HCT116 (cell line): ENCODE measurements around the gene SLC22A7. TPM values are rescaled to one million over a fixed set of nuclear protein-coding genes. Genes with fewer than 3 reads are reported as not detected.

Experiments used
- ATAC-seq: fragments of 200-7000 bp; cut with Tn5 transposase; 2 replicates; pipeline ENCODE4 v1.9.1; 2020; ENCODE audit warnings: mild to moderate bottlenecking, moderate library complexity
- BruUV-seq: library from RNA; stranded (reverse); fragments of 400-500 nt; replicated peaks from 2 replicates; lab custom pipeline; 2021; lab: Mats Ljungman, UMichigan
- CTCF ChIA-PET: fragments of 300-600 bp; sonication (Branson Sonifier 250); formaldehyde crosslinking; loops from one replicate; lab custom pipeline; 2021; ENCODE audit warnings: antibody characterized with exemption; lab: Charles Lee
- POLR2A ChIA-PET: fragments of 300-600, 350-600 bp; sonication (Branson Sonifier 250); formaldehyde crosslinking; loops from one replicate; lab custom pipeline; 2021; ENCODE audit warnings: antibody characterized with exemption; lab: Charles Lee
- RAD21 ChIA-PET, 2 experiments: fragments of 300-600 bp; sonication (Branson Sonifier 250); formaldehyde crosslinking; loops; one replicate each; lab custom pipeline; 2023; ENCODE audit warnings: low total read pairs in 2 of 2; ENCODE audit not compliant: uncharacterized antibody in 2 of 2, unreplicated experiment in 2 of 2, low non-redundant PET in 1 of 2; lab: Charles Lee
- DNase-seq: peaks from one replicate; pipeline ENCODE4 v3.0.0-alpha.2; 2010; ENCODE audit warnings: low read depth, low spot score
- H2AFZ ChIP-seq: fragments of 200-600 bp; shearing (Covaris generic), sonication (generic); 2 replicates; pipeline ENCODE4 v1.6.1; 2017; ENCODE audit warnings: low read depth, mixed run types, mixed read lengths, antibody characterized with exemption, low read length; ENCODE audit not compliant: poor library complexity, severe bottlenecking
- H3K27ac ChIP-seq: 2 replicates; pipeline ENCODE4 v1.5.1; 2012; ENCODE audit warnings: low read depth, low read length
- H3K27me3 ChIP-seq: fragments of 200-600 bp; sonication (generic); 2 replicates; pipeline ENCODE4 v1.6.1; 2016; ENCODE audit warnings: mixed run types, low read length, mixed read lengths; ENCODE audit not compliant: insufficient read depth
- H3K36me3 ChIP-seq, 2 experiments: fragments of 200-500 bp in 1 of 2; fragments of 200-600 bp in 1 of 2; sonication (Bioruptor generic) in 1 of 2; sonication (generic) in 1 of 2; 2 replicates each; pipeline versions ENCODE4 v1.5.1 to v1.6.1; 2014 to 2016; ENCODE audit warnings: low read length in 2 of 2, inconsistent platforms in 1 of 2, mixed read lengths in 1 of 2, mixed run types in 1 of 2; ENCODE audit not compliant: insufficient read depth in 2 of 2, control insufficient read depth in 1 of 2
- H3K4me1 ChIP-seq, 2 experiments: fragments of 200-600 bp in 1 of 2; sonication (generic) in 1 of 2; 2 replicates each; pipeline versions ENCODE4 v1.5.1 to v1.6.1; 2012 to 2017; ENCODE audit warnings: low read length in 2 of 2, inconsistent platforms in 1 of 2, mild to moderate bottlenecking in 1 of 2, mixed read lengths in 1 of 2, mixed run types in 1 of 2, moderate library complexity in 1 of 2; ENCODE audit not compliant: insufficient read depth in 2 of 2, control insufficient read depth in 1 of 2
- H3K4me2 ChIP-seq: fragments of 200-600 bp; sonication (generic); 2 replicates; pipeline ENCODE4 v1.6.1; 2017; ENCODE audit warnings: mixed run types, low read length, mixed read lengths
- H3K4me3 ChIP-seq, 2 experiments: fragments of 200-600 bp in 1 of 2; sonication (generic) in 1 of 2; replicated peaks in 1 of 2; 2 replicates each; pipeline ENCODE4 v1.5.1; 2011 to 2016; ENCODE audit warnings: low read length in 2 of 2, control low read depth in 1 of 2, low read depth in 1 of 2, mild to moderate bottlenecking in 1 of 2, mixed read lengths in 1 of 2, mixed run types in 1 of 2
- H3K79me2 ChIP-seq: fragments of 200-600 bp; sonication (generic); 2 replicates; pipeline ENCODE4 v1.6.1; 2017; ENCODE audit warnings: mild to moderate bottlenecking, mixed run types, low read length, moderate library complexity, mixed read lengths; ENCODE audit not compliant: insufficient read depth
- H3K9ac ChIP-seq: fragments of 200-600 bp; sonication (generic); 2 replicates; pipeline ENCODE4 v1.6.1; 2016; ENCODE audit warnings: low read length, mixed read lengths
- H3K9me2 ChIP-seq: fragments of 200-600 bp; sonication (generic), shearing (Covaris generic); 2 replicates; pipeline ENCODE4 v1.6.1; 2017; ENCODE audit warnings: mixed run types, mild to moderate bottlenecking, moderate library complexity; ENCODE audit not compliant: insufficient read depth
- H3K9me3 ChIP-seq, 2 experiments: fragments of 200-500 bp in 1 of 2; fragments of 200-600 bp in 1 of 2; sonication (Bioruptor generic) in 1 of 2; sonication (generic) in 1 of 2; 2 replicates each; pipeline ENCODE4 v1.6.1; 2014 to 2017; ENCODE audit warnings: low read length in 2 of 2, mixed read lengths in 2 of 2, inconsistent platforms in 1 of 2, low read depth in 1 of 2, mild to moderate bottlenecking in 1 of 2, mixed run types in 1 of 2, moderate library complexity in 1 of 2; ENCODE audit not compliant: control insufficient read depth in 1 of 2, insufficient read depth in 1 of 2
- H4K20me1 ChIP-seq: fragments of 200-600 bp; sonication (generic), shearing (Covaris generic); 2 replicates; pipeline ENCODE4 v1.6.1; 2017; ENCODE audit warnings: mixed run types, mild to moderate bottlenecking, moderate library complexity; ENCODE audit not compliant: insufficient read depth
- CBX3 ChIP-seq: IDR thresholded peaks from 2 replicates; pipeline ENCODE4 v1.6.1; 2012; ENCODE audit warnings: low read depth
- CTCF ChIP-seq, 3 experiments: fragments of 200-600 bp in 1 of 3; sonication (generic) in 1 of 3; IDR thresholded peaks in 2 of 3; conservative IDR thresholded peaks in 1 of 3; 2 replicates each; pipeline ENCODE4 v1.5.1; 2012 to 2017; ENCODE audit warnings: low read depth in 2 of 3, low read length in 2 of 3, antibody characterized with exemption in 1 of 3, borderline replicate concordance in 1 of 3, control low read depth in 1 of 3, mild to moderate bottlenecking in 1 of 3, mixed read lengths in 1 of 3, mixed run types in 1 of 3, moderate library complexity in 1 of 3; ENCODE audit not compliant: insufficient read depth in 1 of 3
- EGR1 ChIP-seq: IDR thresholded peaks from 2 replicates; pipeline ENCODE4 v1.6.1; 2012; ENCODE audit warnings: low read depth
- ELF1 ChIP-seq: IDR thresholded peaks from 2 replicates; pipeline ENCODE4 v1.6.1; 2012; ENCODE audit warnings: low read depth, borderline replicate concordance
- EZH2 ChIP-seq: fragments of 200-600 bp; sonication (generic); IDR thresholded peaks from 2 replicates; pipeline ENCODE4 v1.6.1; 2017; ENCODE audit warnings: antibody characterized with exemption, mixed run types
- EZH2phosphoT487 ChIP-seq: fragments of 200-600 bp; IDR thresholded peaks from 2 replicates; pipeline ENCODE4 v1.6.1; 2018; ENCODE audit warnings: antibody characterized with exemption, borderline replicate concordance
- FOSL1 ChIP-seq: IDR thresholded peaks from 2 replicates; pipeline ENCODE4 v1.6.1; 2012; ENCODE audit warnings: low read depth
- JUND ChIP-seq: IDR thresholded peaks from 2 replicates; pipeline ENCODE4 v1.6.1; 2012
- POLR2AphosphoS5 ChIP-seq: IDR thresholded peaks from 2 replicates; pipeline ENCODE4 v1.6.1; 2011; ENCODE audit warnings: mild to moderate bottlenecking, low read depth, low read length, moderate library complexity
- RAD21 ChIP-seq: IDR thresholded peaks from 2 replicates; pipeline ENCODE4 v1.6.1; 2012; ENCODE audit warnings: low read depth, mild to moderate bottlenecking
- SIN3A ChIP-seq: IDR thresholded peaks from 2 replicates; pipeline ENCODE4 v1.6.1; 2012; ENCODE audit warnings: low read depth
- TCF7L2 ChIP-seq: IDR thresholded peaks from 2 replicates; pipeline ENCODE4 v1.7.0; 2011; ENCODE audit warnings: borderline replicate concordance, inconsistent platforms; ENCODE audit not compliant: insufficient read depth, insufficient read length; ENCODE audit errors: extremely low read depth
- YY1 ChIP-seq: IDR thresholded peaks from 2 replicates; pipeline ENCODE4 v1.6.1; 2011; ENCODE audit warnings: low read length, low read depth, moderate library complexity, mild to moderate bottlenecking; ENCODE audit not compliant: insufficient replicate concordance; ENCODE audit errors: extremely low read depth
- ZBTB33 ChIP-seq: IDR thresholded peaks from 2 replicates; pipeline ENCODE4 v1.6.1; 2011; ENCODE audit warnings: mild to moderate bottlenecking, low read length, moderate library complexity; ENCODE audit not compliant: insufficient replicate concordance; ENCODE audit errors: extremely low read depth
- ZFX ChIP-seq: fragments of 450-650 bp; IDR thresholded peaks from 2 replicates; pipeline ENCODE4 v1.6.1; 2017
- ZNF274 ChIP-seq: fragments of 200-500 bp; sonication (Bioruptor generic); IDR thresholded peaks from 2 replicates; pipeline ENCODE4 v1.6.1; 2014; ENCODE audit warnings: mild to moderate bottlenecking, low read depth, low read length, inconsistent platforms
- intact Hi-C: fragments of 100-400 bp; cut with micrococcal nuclease; formaldehyde crosslinking; loops from 2 replicates; pipeline ENCODE4 v1.10.0; 2022
- total RNA-seq: library from RNA; stranded (reverse); gene quantifications from one replicate; pipeline ENCODE4 v1.2.1, GENCODE V29; 2021; ENCODE audit not compliant: unreplicated experiment
- TF ChIP-seq, protein P1 (sequence below): IDR thresholded peaks from 2 replicates; pipeline ENCODE4 v1.6.1; 2012
- TF ChIP-seq, protein P2 (sequence below): IDR thresholded peaks from 2 replicates; pipeline ENCODE4 v1.6.1; 2012; ENCODE audit warnings: low read depth
- TF ChIP-seq, protein P3 (sequence below): IDR thresholded peaks from 2 replicates; pipeline ENCODE4 v1.6.1; 2012

Gene SLC22A7
- total RNA-seq, 1 experiment from 2014 or later: not detected

- DNase-seq: no peak
- H3K4me1 ChIP-seq: no peaks in the 10 kb centered on the region
Observed at GRCh38 chr6:43254138-43254817, 43.8 kb upstream of the SLC22A7 start.

More at GRCh38 chr6:43254138-43254817, 43.8 kb upstream of the SLC22A7 start:
- Histone ChIP-seq H3K4me2 (no peak overlapping the region), H3K9me2 (no peaks in the 10 kb centered on the region), H3K9ac (no peak overlapping the region), H3K27me3 (peaks cover 4% of the 10 kb centered on the region; the same call in 1 of the 2 replicates), H2AFZ (no peak overlapping the region), H4K20me1 (no peaks in the 10 kb centered on the region), H3K36me3 (no peaks in the 10 kb centered on the region; a peak in 1 of 4 replicates), H3K4me3 (no peak overlapping the region), H3K79me2 (no peaks in the 10 kb centered on the region), H3K27ac (no peak overlapping the region), H3K9me3 (no peaks in the 10 kb centered on the region)
- ATAC-seq: no peak
- RAD21 ChIA-PET: no interaction called here
- POLR2A ChIA-PET: no interaction called here
- no TSS peak for BruUV-seq
- no peak for TF ChIP-seq ZBTB33
- TF ChIP-seq CBX3: no peak
- TF ChIP-seq ZNF274: no peak
- TF ChIP-seq, protein P1, sequence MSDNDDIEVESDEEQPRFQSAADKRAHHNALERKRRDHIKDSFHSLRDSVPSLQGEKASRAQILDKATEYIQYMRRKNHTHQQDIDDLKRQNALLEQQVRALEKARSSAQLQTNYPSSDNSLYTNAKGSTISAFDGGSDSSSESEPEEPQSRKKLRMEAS: no peak
- TF ChIP-seq SIN3A: no peak
- TF ChIP-seq EZH2: no peak
- TF ChIP-seq JUND: no peak
- TF ChIP-seq TCF7L2: no peak
- no peak for TF ChIP-seq YY1
- no peak for TF ChIP-seq RAD21
- TF ChIP-seq, protein P2, sequence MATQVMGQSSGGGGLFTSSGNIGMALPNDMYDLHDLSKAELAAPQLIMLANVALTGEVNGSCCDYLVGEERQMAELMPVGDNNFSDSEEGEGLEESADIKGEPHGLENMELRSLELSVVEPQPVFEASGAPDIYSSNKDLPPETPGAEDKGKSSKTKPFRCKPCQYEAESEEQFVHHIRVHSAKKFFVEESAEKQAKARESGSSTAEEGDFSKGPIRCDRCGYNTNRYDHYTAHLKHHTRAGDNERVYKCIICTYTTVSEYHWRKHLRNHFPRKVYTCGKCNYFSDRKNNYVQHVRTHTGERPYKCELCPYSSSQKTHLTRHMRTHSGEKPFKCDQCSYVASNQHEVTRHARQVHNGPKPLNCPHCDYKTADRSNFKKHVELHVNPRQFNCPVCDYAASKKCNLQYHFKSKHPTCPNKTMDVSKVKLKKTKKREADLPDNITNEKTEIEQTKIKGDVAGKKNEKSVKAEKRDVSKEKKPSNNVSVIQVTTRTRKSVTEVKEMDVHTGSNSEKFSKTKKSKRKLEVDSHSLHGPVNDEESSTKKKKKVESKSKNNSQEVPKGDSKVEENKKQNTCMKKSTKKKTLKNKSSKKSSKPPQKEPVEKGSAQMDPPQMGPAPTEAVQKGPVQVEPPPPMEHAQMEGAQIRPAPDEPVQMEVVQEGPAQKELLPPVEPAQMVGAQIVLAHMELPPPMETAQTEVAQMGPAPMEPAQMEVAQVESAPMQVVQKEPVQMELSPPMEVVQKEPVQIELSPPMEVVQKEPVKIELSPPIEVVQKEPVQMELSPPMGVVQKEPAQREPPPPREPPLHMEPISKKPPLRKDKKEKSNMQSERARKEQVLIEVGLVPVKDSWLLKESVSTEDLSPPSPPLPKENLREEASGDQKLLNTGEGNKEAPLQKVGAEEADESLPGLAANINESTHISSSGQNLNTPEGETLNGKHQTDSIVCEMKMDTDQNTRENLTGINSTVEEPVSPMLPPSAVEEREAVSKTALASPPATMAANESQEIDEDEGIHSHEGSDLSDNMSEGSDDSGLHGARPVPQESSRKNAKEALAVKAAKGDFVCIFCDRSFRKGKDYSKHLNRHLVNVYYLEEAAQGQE: no peak
- TF ChIP-seq ELF1: no peak
- no peak for TF ChIP-seq FOSL1
- no peak for TF ChIP-seq ZFX
- no peak for TF ChIP-seq EZH2phosphoT487
- TF ChIP-seq, protein P3, sequence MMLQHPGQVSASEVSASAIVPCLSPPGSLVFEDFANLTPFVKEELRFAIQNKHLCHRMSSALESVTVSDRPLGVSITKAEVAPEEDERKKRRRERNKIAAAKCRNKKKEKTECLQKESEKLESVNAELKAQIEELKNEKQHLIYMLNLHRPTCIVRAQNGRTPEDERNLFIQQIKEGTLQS: no peak
- TF ChIP-seq POLR2AphosphoS5: no peak
- TF ChIP-seq CTCF (IDR thresholded peaks at IDR 0.05 in 2 of 3, conservative IDR thresholded peaks at IDR 0.05 in 1 of 3; ENCODE audit: borderline replicate concordance in 1 of 3, insufficient read depth in 1 of 3, low read depth in 2 of 3, low read length in 2 of 3): no peak
- TF ChIP-seq EGR1: no peak
- intact Hi-C loops: no loop called here
- CTCF ChIA-PET: interaction anchor here (1.1 kb wide), 1 partner anchor 9 kb away, joined by 3 read pairs; no protein-coding TSS in a partner anchor
